GM10266 (cell line): ENCODE measurements around the gene PGAP6.
"Not testable (repeated sequence)": the region's sequence is repeated elsewhere in the genome, so short reads cannot be mapped to it uniquely, and the experiment has no call there.

Experiments
- DNase-seq: peaks from one replicate; pipeline ENCODE4 v3.0.0; 2012; ENCODE audit errors: extremely low spot score
- CTCF ChIP-seq: IDR thresholded peaks from 2 replicates; pipeline ENCODE4 v1.5.1; 2012; ENCODE audit warnings: mild to moderate bottlenecking, low read depth; ENCODE audit not compliant: control insufficient read depth, insufficient read depth; ENCODE audit errors: missing control alignments

Gene PGAP6

GRCh38 chr16:337975-338575, 43.7 kb downstream of the PGAP6 start:
- no peak for TF ChIP-seq CTCF
- DNase-seq = no peak

DNA sequence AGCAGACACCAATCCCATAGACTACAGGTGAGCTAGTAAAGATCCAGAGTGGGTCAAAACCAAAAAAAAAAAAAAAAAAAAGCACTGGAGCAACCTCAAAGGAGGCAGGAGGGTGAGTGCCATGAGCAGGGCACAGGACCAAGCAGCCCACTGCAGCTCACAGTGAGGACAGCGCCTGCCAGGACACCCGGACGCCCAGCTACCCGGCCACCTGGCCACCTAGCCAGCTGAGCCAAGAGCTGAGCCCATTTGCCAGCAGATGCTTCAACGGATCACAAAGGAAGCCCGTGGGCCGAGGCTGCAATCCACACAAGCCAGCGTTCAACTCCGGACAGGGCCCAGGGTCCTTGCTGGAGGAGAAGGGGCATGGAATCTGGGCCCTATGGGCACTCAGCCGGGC, 44.3 kb downstream of the PGAP6 start:
- no peak for TF ChIP-seq CTCF
- no peak for DNase-seq

GRCh38 chr16:336269-336668, 45.5 kb downstream of the PGAP6 start:
- DNase-seq = no peak
- no peak for TF ChIP-seq CTCF

GRCh38 chr16:334861-335632, 46.7 kb downstream of the PGAP6 start:
- DNase-seq = not testable (repeated sequence)

GRCh38 chr16:334164-334832, 47.5 kb downstream of the PGAP6 start:
- not testable (repeated sequence) for DNase-seq

- no peak for DNase-seq
- TF ChIP-seq CTCF = no peak
Measured at GRCh38 chr16:333406-334094, 48.2 kb downstream of the PGAP6 start.

- DNase-seq = not testable (repeated sequence)
Measured at GRCh38 chr16:331181-331814, 50.5 kb downstream of the PGAP6 start.

GRCh38 chr16:330741-331140, 51.0 kb downstream of the PGAP6 start:
- TF ChIP-seq CTCF = no peak
- DNase-seq = no peak
